Astrocyte (in vitro differentiated cells and primary cell): ENCODE results near the gene POLR3B.

Experiments used
- EZH2 ChIP-seq: IDR thresholded peaks from 2 replicates; pipeline ENCODE4 v1.6.1; 2012; ENCODE audit warnings: mild to moderate bottlenecking, low read length, inconsistent platforms; ENCODE audit not compliant: insufficient read depth
- TF ChIP-seq, protein P1 (sequence below): IDR thresholded peaks from 2 replicates; pipeline ENCODE4 v1.5.1; 2011; ENCODE audit warnings: low read depth, mild to moderate bottlenecking, inconsistent platforms, low read length, moderate library complexity; ENCODE audit not compliant: insufficient read depth

DNA sequence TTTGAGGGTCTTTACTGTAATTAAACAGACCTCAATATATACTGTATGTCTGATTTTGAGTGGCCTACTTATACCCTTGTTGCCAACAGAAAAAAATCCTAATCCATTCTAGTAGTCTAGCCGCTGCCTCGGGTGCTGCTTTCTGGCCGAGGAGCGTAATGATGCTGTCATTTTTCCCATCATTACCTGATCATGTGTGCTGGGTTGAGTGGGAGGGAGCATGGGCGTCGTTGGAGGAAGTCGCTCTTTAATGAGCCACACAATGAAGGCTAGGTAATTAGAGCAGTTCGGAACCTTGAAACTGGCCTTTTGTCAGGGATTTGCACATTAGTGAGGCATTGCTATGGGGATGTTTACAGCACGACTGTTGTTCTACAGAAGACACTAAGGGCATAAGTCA is 149.1 kb downstream of the POLR3B start:
- TF ChIP-seq EZH2: no peak
- TF ChIP-seq, protein P1, sequence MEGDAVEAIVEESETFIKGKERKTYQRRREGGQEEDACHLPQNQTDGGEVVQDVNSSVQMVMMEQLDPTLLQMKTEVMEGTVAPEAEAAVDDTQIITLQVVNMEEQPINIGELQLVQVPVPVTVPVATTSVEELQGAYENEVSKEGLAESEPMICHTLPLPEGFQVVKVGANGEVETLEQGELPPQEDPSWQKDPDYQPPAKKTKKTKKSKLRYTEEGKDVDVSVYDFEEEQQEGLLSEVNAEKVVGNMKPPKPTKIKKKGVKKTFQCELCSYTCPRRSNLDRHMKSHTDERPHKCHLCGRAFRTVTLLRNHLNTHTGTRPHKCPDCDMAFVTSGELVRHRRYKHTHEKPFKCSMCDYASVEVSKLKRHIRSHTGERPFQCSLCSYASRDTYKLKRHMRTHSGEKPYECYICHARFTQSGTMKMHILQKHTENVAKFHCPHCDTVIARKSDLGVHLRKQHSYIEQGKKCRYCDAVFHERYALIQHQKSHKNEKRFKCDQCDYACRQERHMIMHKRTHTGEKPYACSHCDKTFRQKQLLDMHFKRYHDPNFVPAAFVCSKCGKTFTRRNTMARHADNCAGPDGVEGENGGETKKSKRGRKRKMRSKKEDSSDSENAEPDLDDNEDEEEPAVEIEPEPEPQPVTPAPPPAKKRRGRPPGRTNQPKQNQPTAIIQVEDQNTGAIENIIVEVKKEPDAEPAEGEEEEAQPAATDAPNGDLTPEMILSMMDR: no peak
